BJ (cell line): ENCODE data around the gene RFTN2. TPM values are rescaled to one million over a fixed set of nuclear protein-coding genes. Genes with fewer than 3 reads are reported as not detected.
"Not testable (repeated sequence)": the region's sequence is repeated elsewhere in the genome, so short reads cannot be mapped to it uniquely, and the experiment has no call there.

Source experiments
- CTCF ChIA-PET: fragments of 350-600 bp; formaldehyde crosslinking; extraction: SDS; loops from one replicate; lab custom pipeline; 2021; ENCODE audit warnings: antibody characterized with exemption, inconsistent platforms; lab: Yijun Ruan, JAX
- POLR2A ChIA-PET: fragments of 300-600 bp; sonication (Branson Sonifier 250); formaldehyde crosslinking; extraction: SDS; loops from one replicate; lab custom pipeline; 2021; ENCODE audit warnings: antibody characterized with exemption; lab: Charles Lee
- DNase-seq: peaks from one replicate; pipeline ENCODE4 v3.0.0-alpha.2; 2011; ENCODE audit warnings: low read depth
- H3K27me3 ChIP-seq: 2 replicates; pipeline ENCODE4 v1.6.0; 2011; ENCODE audit warnings: low read length; ENCODE audit not compliant: control insufficient read depth, insufficient read depth
- H3K36me3 ChIP-seq: 2 replicates; pipeline ENCODE4 v1.5.1; 2011; ENCODE audit warnings: low read length; ENCODE audit not compliant: control insufficient read depth, insufficient read depth
- H3K4me3 ChIP-seq: 2 replicates; pipeline ENCODE4 v1.5.1; 2011; ENCODE audit warnings: low read depth, mild to moderate bottlenecking, control low read depth, low read length
- CTCF ChIP-seq: IDR thresholded peaks from 2 replicates; pipeline ENCODE4 v1.5.1; 2011; ENCODE audit warnings: low read depth, mild to moderate bottlenecking, control low read depth, inconsistent platforms, low read length, moderate library complexity; ENCODE audit not compliant: insufficient read depth
- polyA plus RNA-seq: library from polyadenylated mRNA; depleted of rRNA; stranded (reverse); fragments of >200 nt; gene quantifications from 2 replicates; pipeline ENCODE4 v1.2.3, GENCODE V29; 2011

Gene RFTN2
- polyA plus RNA-seq, 1 experiment, result 0.16 TPM

GRCh38 chr2:197591339-197592072, 83.9 kb downstream of the RFTN2 start:
- no peak for TF ChIP-seq CTCF
- no peaks in the 10 kb centered on the region for H3K36me3 ChIP-seq
- no peak for DNase-seq
- H3K4me3 ChIP-seq, result no peak overlapping the region
- ChIA-PET CTCF (no interaction called here), POLR2A (no interaction called here)
- no peaks in the 10 kb centered on the region for H3K27me3 ChIP-seq

- H3K27me3 ChIP-seq, CTCF ChIA-PET, POLR2A ChIA-PET, DNase-seq, H3K36me3 ChIP-seq, H3K4me3 ChIP-seq: not testable (repeated sequence)
Observed at GRCh38 chr2:197587255-197587654, 88.1 kb downstream of the RFTN2 start.

GRCh38 chr2:197580166-197580565, 95.2 kb downstream of the RFTN2 start:
- POLR2A ChIA-PET, H3K36me3 ChIP-seq, DNase-seq, H3K27me3 ChIP-seq, CTCF ChIA-PET, H3K4me3 ChIP-seq: not testable (repeated sequence)

GRCh38 chr2:197578294-197578693, 97.1 kb downstream of the RFTN2 start:
- POLR2A ChIA-PET, H3K4me3 ChIP-seq, CTCF ChIA-PET, DNase-seq, H3K36me3 ChIP-seq, H3K27me3 ChIP-seq: not testable (repeated sequence)

- no peak overlapping the region for H3K4me3 ChIP-seq
- no peak for TF ChIP-seq CTCF
- no peak for DNase-seq
- H3K36me3 ChIP-seq, result no peaks in the 10 kb centered on the region
- POLR2A ChIA-PET, result no interaction called here
- H3K27me3 ChIP-seq, result no peaks in the 10 kb centered on the region
- CTCF ChIA-PET, result no interaction called here
Observed at GRCh38 chr2:197577446-197577845, 97.9 kb downstream of the RFTN2 start.

GRCh38 chr2:197576631-197577030, 98.8 kb downstream of the RFTN2 start:
- Histone ChIP-seq H3K4me3 (no peak overlapping the region), H3K27me3 (no peaks in the 10 kb centered on the region), H3K36me3 (no peaks in the 10 kb centered on the region)
- POLR2A ChIA-PET, result interaction anchor here (0.6 kb wide), 1 partner anchor 20 kb away, joined by 4 read pairs; no protein-coding TSS in a partner anchor
- TF ChIP-seq CTCF, result no peak
- CTCF ChIA-PET, result interaction anchor here (0.8 to 1.6 kb wide), 4 partner anchors 23 to 130 kb away, joined by 3 to 4 read pairs (median 3); no protein-coding TSS in a partner anchor
- DNase-seq, result peak; percentile 15
